ENCODE data around the gene CNPY1.

The CNPY1 gene

DNA sequence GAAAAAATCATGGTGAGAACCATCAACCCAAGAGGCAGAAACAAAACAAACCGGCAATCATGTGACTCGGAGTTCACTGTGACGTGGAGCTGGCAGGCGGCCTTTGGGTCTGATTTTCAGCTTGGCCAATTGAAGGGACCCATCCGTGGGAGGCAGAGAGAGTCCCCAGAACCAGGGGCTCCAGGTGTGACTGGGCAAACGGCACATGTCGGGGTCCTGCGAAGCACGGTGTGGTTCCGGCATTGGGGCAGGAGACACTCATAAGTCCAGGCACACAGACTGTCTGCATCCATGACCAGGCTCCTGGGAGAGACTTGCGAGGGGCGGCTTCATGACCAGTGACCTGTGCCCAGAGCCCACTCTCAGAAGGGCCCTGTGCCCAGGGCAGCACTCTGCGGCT lies 12.6 kb upstream of the CNPY1 start:
- DNase-seq (ENCODE audit: low spot score): no peak

DNA sequence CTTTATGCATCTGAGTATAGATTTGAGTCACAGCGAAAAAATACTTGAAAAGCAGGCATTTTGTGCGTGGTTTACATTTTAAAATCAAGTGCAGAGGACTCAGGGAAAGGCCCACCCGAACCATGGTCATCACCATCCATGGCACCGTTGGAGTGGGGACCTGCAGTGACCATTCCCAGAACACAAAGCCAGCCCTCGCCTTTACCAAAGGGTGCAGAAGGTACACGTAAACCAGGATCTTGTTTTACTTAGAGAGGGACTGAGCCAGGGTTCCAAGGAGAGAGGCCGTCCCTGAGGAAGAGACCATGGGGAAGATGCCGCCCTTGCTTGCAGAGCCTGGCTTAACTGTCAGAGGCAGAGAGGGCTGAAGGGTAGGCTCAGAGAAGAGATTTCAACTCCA lies 12.0 kb upstream of the CNPY1 start:
- no peak for DNase-seq (ENCODE audit: low spot score)

DNA sequence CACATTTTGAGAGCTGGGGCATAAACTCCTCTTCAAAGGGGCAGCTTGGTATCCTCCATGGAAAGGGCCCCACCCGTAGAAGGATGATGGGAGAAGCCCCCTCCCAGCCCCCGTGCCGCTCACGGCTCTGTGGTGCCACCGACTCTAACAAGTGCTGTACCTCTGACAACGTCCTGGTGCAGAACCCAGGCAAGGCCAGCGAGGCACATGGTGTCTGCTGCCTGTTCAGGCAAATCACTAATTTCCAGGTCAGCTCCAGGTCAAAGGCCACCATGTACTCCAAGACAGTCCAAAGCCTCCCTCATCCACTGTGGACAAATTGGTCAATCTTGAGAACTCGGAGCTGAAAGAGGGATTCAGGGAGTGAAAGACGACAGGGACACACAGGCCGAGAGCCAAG lies 11.4 kb upstream of the CNPY1 start:
- no peak for DNase-seq (ENCODE audit: low spot score)

- DNase-seq (ENCODE audit: low spot score): no peak
These were observed 10.4 kb upstream of the CNPY1 start for GRCh38 chr7:155556763-155557162.

DNA sequence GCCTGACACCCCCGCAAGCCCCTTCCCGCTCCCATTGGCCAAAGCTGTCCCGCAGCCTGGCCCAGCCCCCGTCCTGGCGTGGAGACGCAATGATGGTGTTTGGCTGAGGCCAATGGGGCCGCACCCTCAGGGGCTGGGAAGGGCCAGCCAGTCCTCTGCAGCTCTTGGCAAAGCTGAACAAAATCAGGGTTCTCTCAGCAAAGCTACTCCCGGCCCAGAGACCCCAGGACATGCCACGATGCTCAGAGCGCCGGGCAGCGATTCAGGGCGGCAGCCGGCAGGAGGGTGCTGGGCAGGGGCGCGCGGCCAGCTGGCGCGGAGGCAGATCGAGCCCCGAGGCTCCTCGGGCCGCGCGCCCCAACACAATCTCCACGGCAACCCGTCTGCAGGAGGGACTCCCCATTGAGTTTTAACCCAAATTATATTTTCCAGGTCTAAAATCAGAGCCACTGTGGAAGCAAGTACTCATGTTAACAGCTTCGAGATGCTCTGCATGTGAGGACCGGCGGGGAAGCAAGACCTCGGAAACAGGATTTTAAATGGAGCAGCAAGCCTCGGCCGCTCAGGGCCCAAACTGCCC lies 8.8 kb upstream of the CNPY1 start:
- no peak for DNase-seq (ENCODE audit: low spot score)

DNA sequence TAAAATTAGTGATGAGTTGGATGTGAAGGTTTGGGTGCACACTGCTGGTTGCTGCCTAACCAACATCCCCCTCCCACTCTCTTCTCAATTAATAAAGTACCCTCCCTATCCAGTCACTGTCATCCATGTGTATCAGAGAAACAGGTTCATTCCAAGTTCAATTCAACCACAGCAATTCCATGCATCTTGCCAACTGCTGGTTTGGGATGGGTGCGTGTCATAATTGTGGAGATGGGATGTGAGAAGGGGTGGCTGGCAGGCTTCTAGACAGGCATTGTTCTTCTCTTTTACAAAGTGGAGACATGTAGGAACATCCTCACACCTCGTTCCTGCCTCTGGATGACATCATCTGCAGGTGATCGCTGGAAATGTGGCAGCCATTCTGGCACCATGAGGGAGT lies 7.5 kb upstream of the CNPY1 start:
- no peak for DNase-seq (ENCODE audit: low spot score)

- DNase-seq (ENCODE audit: low spot score): no peak
These were observed 5.6 kb upstream of the CNPY1 start for GRCh38 chr7:155551785-155552611.

GRCh38 chr7:155550916-155551315 lies 4.6 kb upstream of the CNPY1 start:
- DNase-seq (ENCODE audit: low spot score): no peak

DNA sequence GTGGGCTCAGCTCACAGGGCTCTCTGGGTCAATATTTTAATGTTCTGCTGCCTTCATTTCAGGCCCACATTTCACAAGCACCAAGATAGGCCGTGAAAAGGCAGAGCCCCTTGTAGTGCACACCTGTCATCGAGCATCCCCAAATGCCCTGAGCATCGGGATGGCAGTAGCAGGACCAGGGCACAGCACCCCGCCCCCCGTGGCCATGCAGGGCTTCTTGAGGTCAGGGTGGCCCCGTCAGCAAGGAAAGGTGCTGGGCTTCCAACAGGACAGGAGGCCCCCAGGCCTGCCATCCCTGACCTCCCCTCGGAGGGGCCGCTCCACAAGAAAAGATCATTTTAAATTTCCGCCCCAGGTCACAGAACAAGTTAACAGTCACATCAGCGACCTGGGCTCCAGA lies 2.9 kb upstream of the CNPY1 start:
- DNase-seq (ENCODE audit: low spot score): no peak

DNA sequence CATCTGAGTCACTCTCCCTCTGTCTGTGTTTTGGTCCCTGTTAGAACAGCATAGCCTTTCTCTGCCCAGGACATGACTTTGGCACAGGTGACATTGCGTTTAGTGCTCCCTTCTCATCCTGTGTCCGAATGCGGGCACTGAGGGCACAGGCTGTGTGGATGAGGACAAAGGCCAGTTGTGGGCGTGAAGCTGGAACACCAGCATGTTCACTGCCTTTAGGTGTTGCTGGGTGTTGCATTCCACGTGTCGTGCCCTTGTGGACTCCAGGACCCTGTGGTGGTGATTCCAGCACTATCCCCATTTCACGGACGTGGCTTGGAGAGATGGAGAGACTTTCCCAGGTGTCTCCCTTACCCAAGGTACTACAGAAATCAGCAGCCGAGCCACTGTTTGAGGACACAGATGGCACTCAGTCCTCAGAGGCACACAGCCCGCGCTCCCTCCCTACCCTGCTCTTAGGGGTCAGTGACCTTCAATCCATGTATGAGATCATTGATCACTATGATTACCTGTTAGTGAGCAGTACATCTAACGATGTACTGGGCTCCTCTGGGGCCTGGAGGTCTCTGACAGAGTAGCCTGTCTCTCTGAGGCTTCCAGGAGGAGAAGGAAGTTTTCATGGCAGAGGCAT lies 917 bp upstream of the CNPY1 start:
- DNase-seq (ENCODE audit: low spot score): no peak

GRCh38 chr7:155545348-155545747 lies 1.0 kb downstream of the CNPY1 start:
- DNase-seq (ENCODE audit: low spot score): no peak

- DNase-seq (ENCODE audit: low spot score): no peak
These were observed 1.9 kb downstream of the CNPY1 start for GRCh38 chr7:155544485-155544884.

GRCh38 chr7:155543926-155544325 lies 2.4 kb downstream of the CNPY1 start:
- no peak for DNase-seq (ENCODE audit: low spot score)

GRCh38 chr7:155543011-155543876 lies 3.1 kb downstream of the CNPY1 start:
- no peak for DNase-seq (ENCODE audit: low spot score)

- no peak for DNase-seq (ENCODE audit: low spot score)
These were observed 4.2 kb downstream of the CNPY1 start for GRCh38 chr7:155541986-155542675.

- no peak for DNase-seq (ENCODE audit: low spot score)
These were observed 5.8 kb downstream of the CNPY1 start for GRCh38 chr7:155540553-155540952.

- no peak for DNase-seq (ENCODE audit: low spot score)
These were observed 8.1 kb downstream of the CNPY1 start for GRCh38 chr7:155538293-155538692.

DNA sequence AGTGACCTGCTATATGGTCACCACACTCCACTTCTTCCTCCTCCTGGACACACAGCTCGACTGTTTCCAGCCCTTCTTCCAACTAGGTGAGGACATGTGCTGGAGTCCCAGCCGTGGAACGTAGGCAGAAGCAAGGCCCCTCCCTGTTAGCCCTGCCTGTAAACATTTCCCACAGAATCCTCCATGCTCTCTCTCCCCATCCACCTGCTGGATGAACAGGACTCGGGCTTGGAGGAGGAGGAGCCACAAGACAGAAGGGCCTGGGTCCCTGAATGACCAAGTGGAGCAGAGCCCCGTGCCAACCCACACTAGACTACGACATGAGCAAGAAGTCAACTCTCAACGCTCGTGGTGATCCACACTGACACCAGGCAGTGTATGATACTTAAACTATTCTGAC lies 9.9 kb downstream of the CNPY1 start:
- no peak for DNase-seq (ENCODE audit: low spot score)

DNA sequence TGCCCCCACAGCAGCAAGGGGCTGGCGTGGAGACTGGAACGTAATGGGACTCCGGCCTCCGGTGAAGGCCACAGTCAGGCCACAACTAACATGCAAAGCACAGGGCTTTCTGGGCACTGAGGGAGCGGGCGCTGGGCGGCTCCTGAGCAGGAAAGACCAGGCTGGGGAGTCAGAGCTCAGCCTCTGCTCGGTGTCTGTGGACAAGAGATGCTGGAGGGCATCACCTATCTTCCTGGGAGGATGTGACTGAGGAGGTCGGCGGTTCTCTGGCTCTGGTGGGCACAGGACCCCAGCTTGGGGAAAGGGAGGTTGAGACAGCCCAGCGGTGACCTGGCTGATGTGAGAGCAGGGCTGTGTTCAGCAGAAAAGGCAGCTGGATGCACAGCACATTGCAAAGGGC lies 11.7 kb downstream of the CNPY1 start:
- DNase-seq (ENCODE audit: low spot score): no peak

GRCh38 chr7:155533827-155534690 lies 12.3 kb downstream of the CNPY1 start:
- DNase-seq (ENCODE audit: low spot score): no peak

Data from Ammon's horn (tissue), 1 donor.